HCT116 (cell line): ENCODE measurements around the gene RAB3C. TPM values are rescaled to one million over a fixed set of nuclear protein-coding genes. Genes with fewer than 3 reads are reported as not detected.

Experiments
- ATAC-seq: fragments of 200-7000 bp; cut with Tn5 transposase; 2 replicates; pipeline ENCODE4 v1.9.1; 2020; ENCODE audit warnings: mild to moderate bottlenecking, moderate library complexity
- BruUV-seq: library from RNA; stranded (reverse); fragments of 400-500 nt; replicated peaks from 2 replicates; lab custom pipeline; 2021; lab: Mats Ljungman, UMichigan
- CTCF ChIA-PET: fragments of 300-600 bp; sonication (Branson Sonifier 250); formaldehyde crosslinking; loops from one replicate; lab custom pipeline; 2021; ENCODE audit warnings: antibody characterized with exemption; lab: Charles Lee
- POLR2A ChIA-PET: fragments of 300-600, 350-600 bp; sonication (Branson Sonifier 250); formaldehyde crosslinking; loops from one replicate; lab custom pipeline; 2021; ENCODE audit warnings: antibody characterized with exemption; lab: Charles Lee
- RAD21 ChIA-PET, 2 experiments: fragments of 300-600 bp; sonication (Branson Sonifier 250); formaldehyde crosslinking; loops; one replicate each; lab custom pipeline; 2023; ENCODE audit warnings: low total read pairs in 2 of 2; ENCODE audit not compliant: uncharacterized antibody in 2 of 2, unreplicated experiment in 2 of 2, low non-redundant PET in 1 of 2; lab: Charles Lee
- DNase-seq: peaks from one replicate; pipeline ENCODE4 v3.0.0-alpha.2; 2010; ENCODE audit warnings: low read depth, low spot score
- H2AFZ ChIP-seq: fragments of 200-600 bp; shearing (Covaris generic), sonication (generic); 2 replicates; pipeline ENCODE4 v1.6.1; 2017; ENCODE audit warnings: low read depth, mixed run types, mixed read lengths, antibody characterized with exemption, low read length; ENCODE audit not compliant: poor library complexity, severe bottlenecking
- H3K27ac ChIP-seq: 2 replicates; pipeline ENCODE4 v1.5.1; 2012; ENCODE audit warnings: low read depth, low read length
- H3K27me3 ChIP-seq: fragments of 200-600 bp; sonication (generic); 2 replicates; pipeline ENCODE4 v1.6.1; 2016; ENCODE audit warnings: mixed run types, low read length, mixed read lengths; ENCODE audit not compliant: insufficient read depth
- H3K36me3 ChIP-seq, 2 experiments: fragments of 200-500 bp in 1 of 2; fragments of 200-600 bp in 1 of 2; sonication (Bioruptor generic) in 1 of 2; sonication (generic) in 1 of 2; 2 replicates each; pipeline versions ENCODE4 v1.5.1 to v1.6.1; 2014 to 2016; ENCODE audit warnings: low read length in 2 of 2, inconsistent platforms in 1 of 2, mixed read lengths in 1 of 2, mixed run types in 1 of 2; ENCODE audit not compliant: insufficient read depth in 2 of 2, control insufficient read depth in 1 of 2
- H3K4me1 ChIP-seq, 2 experiments: fragments of 200-600 bp in 1 of 2; sonication (generic) in 1 of 2; 2 replicates each; pipeline versions ENCODE4 v1.5.1 to v1.6.1; 2012 to 2017; ENCODE audit warnings: low read length in 2 of 2, inconsistent platforms in 1 of 2, mild to moderate bottlenecking in 1 of 2, mixed read lengths in 1 of 2, mixed run types in 1 of 2, moderate library complexity in 1 of 2; ENCODE audit not compliant: insufficient read depth in 2 of 2, control insufficient read depth in 1 of 2
- H3K4me2 ChIP-seq: fragments of 200-600 bp; sonication (generic); 2 replicates; pipeline ENCODE4 v1.6.1; 2017; ENCODE audit warnings: mixed run types, low read length, mixed read lengths
- H3K4me3 ChIP-seq, 2 experiments: fragments of 200-600 bp in 1 of 2; sonication (generic) in 1 of 2; replicated peaks in 1 of 2; 2 replicates each; pipeline ENCODE4 v1.5.1; 2011 to 2016; ENCODE audit warnings: low read length in 2 of 2, control low read depth in 1 of 2, low read depth in 1 of 2, mild to moderate bottlenecking in 1 of 2, mixed read lengths in 1 of 2, mixed run types in 1 of 2
- H3K79me2 ChIP-seq: fragments of 200-600 bp; sonication (generic); 2 replicates; pipeline ENCODE4 v1.6.1; 2017; ENCODE audit warnings: mild to moderate bottlenecking, mixed run types, low read length, moderate library complexity, mixed read lengths; ENCODE audit not compliant: insufficient read depth
- H3K9ac ChIP-seq: fragments of 200-600 bp; sonication (generic); 2 replicates; pipeline ENCODE4 v1.6.1; 2016; ENCODE audit warnings: low read length, mixed read lengths
- H3K9me2 ChIP-seq: fragments of 200-600 bp; sonication (generic), shearing (Covaris generic); 2 replicates; pipeline ENCODE4 v1.6.1; 2017; ENCODE audit warnings: mixed run types, mild to moderate bottlenecking, moderate library complexity; ENCODE audit not compliant: insufficient read depth
- H3K9me3 ChIP-seq, 2 experiments: fragments of 200-500 bp in 1 of 2; fragments of 200-600 bp in 1 of 2; sonication (Bioruptor generic) in 1 of 2; sonication (generic) in 1 of 2; 2 replicates each; pipeline ENCODE4 v1.6.1; 2014 to 2017; ENCODE audit warnings: low read length in 2 of 2, mixed read lengths in 2 of 2, inconsistent platforms in 1 of 2, low read depth in 1 of 2, mild to moderate bottlenecking in 1 of 2, mixed run types in 1 of 2, moderate library complexity in 1 of 2; ENCODE audit not compliant: control insufficient read depth in 1 of 2, insufficient read depth in 1 of 2
- H4K20me1 ChIP-seq: fragments of 200-600 bp; sonication (generic), shearing (Covaris generic); 2 replicates; pipeline ENCODE4 v1.6.1; 2017; ENCODE audit warnings: mixed run types, mild to moderate bottlenecking, moderate library complexity; ENCODE audit not compliant: insufficient read depth
- CEBPB ChIP-seq: IDR thresholded peaks from 2 replicates; pipeline ENCODE4 v1.6.1; 2012; ENCODE audit warnings: low read depth
- EGR1 ChIP-seq: IDR thresholded peaks from 2 replicates; pipeline ENCODE4 v1.6.1; 2012; ENCODE audit warnings: low read depth
- ELF1 ChIP-seq: IDR thresholded peaks from 2 replicates; pipeline ENCODE4 v1.6.1; 2012; ENCODE audit warnings: low read depth, borderline replicate concordance
- FOSL1 ChIP-seq: IDR thresholded peaks from 2 replicates; pipeline ENCODE4 v1.6.1; 2012; ENCODE audit warnings: low read depth
- SIN3A ChIP-seq: IDR thresholded peaks from 2 replicates; pipeline ENCODE4 v1.6.1; 2012; ENCODE audit warnings: low read depth
- SP1 ChIP-seq: IDR thresholded peaks from 2 replicates; pipeline ENCODE4 v1.6.1; 2012; ENCODE audit warnings: low read depth
- SRF ChIP-seq: IDR thresholded peaks from 2 replicates; pipeline ENCODE4 v1.6.1; 2012; ENCODE audit warnings: low read depth
- TCF7L2 ChIP-seq: IDR thresholded peaks from 2 replicates; pipeline ENCODE4 v1.7.0; 2011; ENCODE audit warnings: borderline replicate concordance, inconsistent platforms; ENCODE audit not compliant: insufficient read depth, insufficient read length; ENCODE audit errors: extremely low read depth
- YY1 ChIP-seq: IDR thresholded peaks from 2 replicates; pipeline ENCODE4 v1.6.1; 2011; ENCODE audit warnings: low read length, low read depth, moderate library complexity, mild to moderate bottlenecking; ENCODE audit not compliant: insufficient replicate concordance; ENCODE audit errors: extremely low read depth
- ZNF274 ChIP-seq: fragments of 200-500 bp; sonication (Bioruptor generic); IDR thresholded peaks from 2 replicates; pipeline ENCODE4 v1.6.1; 2014; ENCODE audit warnings: mild to moderate bottlenecking, low read depth, low read length, inconsistent platforms
- intact Hi-C: fragments of 100-400 bp; cut with micrococcal nuclease; formaldehyde crosslinking; loops from 2 replicates; pipeline ENCODE4 v1.10.0; 2022
- total RNA-seq: library from RNA; stranded (reverse); gene quantifications from one replicate; pipeline ENCODE4 v1.2.1, GENCODE V29; 2021; ENCODE audit not compliant: unreplicated experiment
- TF ChIP-seq, protein P1 (sequence below): IDR thresholded peaks from 2 replicates; pipeline ENCODE4 v1.6.1; 2012
- TF ChIP-seq, protein P2 (sequence below): IDR thresholded peaks from 2 replicates; pipeline ENCODE4 v1.6.1; 2012; ENCODE audit warnings: low read depth
- TF ChIP-seq, protein P3 (sequence below), 3 experiments: fragments of 200-600 bp in 1 of 3; sonication (generic) in 1 of 3; IDR thresholded peaks in 2 of 3; conservative IDR thresholded peaks in 1 of 3; 2 replicates each; pipeline ENCODE4 v1.5.1; 2012 to 2017; ENCODE audit warnings: low read depth in 2 of 3, low read length in 2 of 3, antibody characterized with exemption in 1 of 3, borderline replicate concordance in 1 of 3, control low read depth in 1 of 3, mild to moderate bottlenecking in 1 of 3, mixed read lengths in 1 of 3, mixed run types in 1 of 3, moderate library complexity in 1 of 3; ENCODE audit not compliant: insufficient read depth in 1 of 3

RAB3C gene
- total RNA-seq, 1 experiment from 2014 or later = not detected

DNA sequence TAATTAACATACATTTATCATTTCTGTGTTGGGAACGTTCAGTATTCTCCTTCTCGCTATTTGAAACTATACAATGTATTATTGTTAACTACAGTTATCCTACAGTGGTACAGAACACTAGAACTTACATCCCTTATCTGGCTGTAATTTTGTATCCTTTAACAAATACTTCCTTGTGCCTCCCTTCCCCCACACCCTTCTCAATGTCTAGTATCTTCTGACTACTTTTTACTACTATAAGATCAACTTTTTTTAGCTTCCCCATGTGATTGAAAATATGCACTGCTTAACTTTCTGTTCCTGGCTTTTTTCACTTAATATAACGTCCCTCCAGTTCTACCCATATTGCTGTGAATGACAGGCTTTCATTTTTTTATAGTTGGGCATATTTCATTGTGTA, 253.5 kb downstream of the RAB3C start:
- Histone ChIP-seq H3K9ac (no peak overlapping the region), H3K9me3 (no peaks in the 10 kb centered on the region), H3K79me2 (no peaks in the 10 kb centered on the region), H2AFZ (no peak overlapping the region), H3K4me3 (no peak overlapping the region), H3K27ac (no peak overlapping the region), H3K36me3 (no peaks in the 10 kb centered on the region), H3K4me1 (no peaks in the 10 kb centered on the region), H4K20me1 (no peaks in the 10 kb centered on the region)
- DNase-seq (no peak), ATAC-seq (no peak)
- intact Hi-C loops = no loop called here
- POLR2A ChIA-PET = no interaction called here
- BruUV-seq = no TSS peak
- TF ChIP-seq SP1 (no peak), EGR1 (no peak), TCF7L2 (no peak), ZNF274 (no peak), FOSL1 (no peak), ELF1 (no peak)
- TF ChIP-seq, all 23 proteins: peak for 0
- Histone ChIP-seq H3K27me3 (no peaks in the 10 kb centered on the region), H3K9me2 (no peaks in the 10 kb centered on the region), H3K4me2 (no peak overlapping the region)
- RAD21 ChIA-PET = no interaction called here
- CTCF ChIA-PET = no interaction called here

DNA sequence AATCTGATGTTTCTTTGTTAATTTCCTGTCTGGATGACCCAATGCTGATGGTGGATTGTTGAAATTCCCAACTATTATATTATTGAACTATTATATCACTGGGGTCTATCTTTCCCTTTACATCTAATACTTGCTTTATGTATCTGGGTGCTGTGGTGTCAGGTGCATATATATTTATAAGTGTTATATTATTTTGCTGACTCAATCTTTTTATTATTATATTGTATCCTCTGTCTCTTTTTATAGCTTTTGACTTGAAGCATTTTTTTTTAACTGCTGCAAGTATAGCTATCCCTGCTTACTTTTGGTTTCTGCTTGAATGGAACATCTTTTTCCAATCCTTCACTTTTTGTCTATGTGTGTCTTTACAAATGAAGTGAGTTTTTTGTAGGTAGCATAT, 255.9 kb downstream of the RAB3C start:
- Histone ChIP-seq H3K9me2 (no peaks in the 10 kb centered on the region), H3K79me2 (no peaks in the 10 kb centered on the region), H3K4me1 (no peaks in the 10 kb centered on the region), H3K4me3 (no peak overlapping the region), H4K20me1 (no peaks in the 10 kb centered on the region), H3K36me3 (no peaks in the 10 kb centered on the region), H3K4me2 (no peak overlapping the region), H3K9ac (no peak overlapping the region), H3K27ac (no peak overlapping the region), H3K9me3 (no peaks in the 10 kb centered on the region), H2AFZ (no peak overlapping the region), H3K27me3 (no peaks in the 10 kb centered on the region)
- intact Hi-C loops = no loop called here
- ChIA-PET CTCF (no interaction called here), POLR2A (no interaction called here), RAD21 (no interaction called here)
- ATAC-seq = no peak
- DNase-seq = no peak
- no TSS peak for BruUV-seq
- TF ChIP-seq ZNF274 = no peak
- no peak for TF ChIP-seq CEBPB
- TF ChIP-seq, protein P1, sequence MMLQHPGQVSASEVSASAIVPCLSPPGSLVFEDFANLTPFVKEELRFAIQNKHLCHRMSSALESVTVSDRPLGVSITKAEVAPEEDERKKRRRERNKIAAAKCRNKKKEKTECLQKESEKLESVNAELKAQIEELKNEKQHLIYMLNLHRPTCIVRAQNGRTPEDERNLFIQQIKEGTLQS = no peak
- TF ChIP-seq, protein P2, sequence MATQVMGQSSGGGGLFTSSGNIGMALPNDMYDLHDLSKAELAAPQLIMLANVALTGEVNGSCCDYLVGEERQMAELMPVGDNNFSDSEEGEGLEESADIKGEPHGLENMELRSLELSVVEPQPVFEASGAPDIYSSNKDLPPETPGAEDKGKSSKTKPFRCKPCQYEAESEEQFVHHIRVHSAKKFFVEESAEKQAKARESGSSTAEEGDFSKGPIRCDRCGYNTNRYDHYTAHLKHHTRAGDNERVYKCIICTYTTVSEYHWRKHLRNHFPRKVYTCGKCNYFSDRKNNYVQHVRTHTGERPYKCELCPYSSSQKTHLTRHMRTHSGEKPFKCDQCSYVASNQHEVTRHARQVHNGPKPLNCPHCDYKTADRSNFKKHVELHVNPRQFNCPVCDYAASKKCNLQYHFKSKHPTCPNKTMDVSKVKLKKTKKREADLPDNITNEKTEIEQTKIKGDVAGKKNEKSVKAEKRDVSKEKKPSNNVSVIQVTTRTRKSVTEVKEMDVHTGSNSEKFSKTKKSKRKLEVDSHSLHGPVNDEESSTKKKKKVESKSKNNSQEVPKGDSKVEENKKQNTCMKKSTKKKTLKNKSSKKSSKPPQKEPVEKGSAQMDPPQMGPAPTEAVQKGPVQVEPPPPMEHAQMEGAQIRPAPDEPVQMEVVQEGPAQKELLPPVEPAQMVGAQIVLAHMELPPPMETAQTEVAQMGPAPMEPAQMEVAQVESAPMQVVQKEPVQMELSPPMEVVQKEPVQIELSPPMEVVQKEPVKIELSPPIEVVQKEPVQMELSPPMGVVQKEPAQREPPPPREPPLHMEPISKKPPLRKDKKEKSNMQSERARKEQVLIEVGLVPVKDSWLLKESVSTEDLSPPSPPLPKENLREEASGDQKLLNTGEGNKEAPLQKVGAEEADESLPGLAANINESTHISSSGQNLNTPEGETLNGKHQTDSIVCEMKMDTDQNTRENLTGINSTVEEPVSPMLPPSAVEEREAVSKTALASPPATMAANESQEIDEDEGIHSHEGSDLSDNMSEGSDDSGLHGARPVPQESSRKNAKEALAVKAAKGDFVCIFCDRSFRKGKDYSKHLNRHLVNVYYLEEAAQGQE = no peak
- no peak for TF ChIP-seq ELF1
- TF ChIP-seq SRF = no peak
- TF ChIP-seq SP1 = no peak
- no peak for TF ChIP-seq YY1
- TF ChIP-seq SIN3A = no peak
- TF ChIP-seq, protein P3, sequence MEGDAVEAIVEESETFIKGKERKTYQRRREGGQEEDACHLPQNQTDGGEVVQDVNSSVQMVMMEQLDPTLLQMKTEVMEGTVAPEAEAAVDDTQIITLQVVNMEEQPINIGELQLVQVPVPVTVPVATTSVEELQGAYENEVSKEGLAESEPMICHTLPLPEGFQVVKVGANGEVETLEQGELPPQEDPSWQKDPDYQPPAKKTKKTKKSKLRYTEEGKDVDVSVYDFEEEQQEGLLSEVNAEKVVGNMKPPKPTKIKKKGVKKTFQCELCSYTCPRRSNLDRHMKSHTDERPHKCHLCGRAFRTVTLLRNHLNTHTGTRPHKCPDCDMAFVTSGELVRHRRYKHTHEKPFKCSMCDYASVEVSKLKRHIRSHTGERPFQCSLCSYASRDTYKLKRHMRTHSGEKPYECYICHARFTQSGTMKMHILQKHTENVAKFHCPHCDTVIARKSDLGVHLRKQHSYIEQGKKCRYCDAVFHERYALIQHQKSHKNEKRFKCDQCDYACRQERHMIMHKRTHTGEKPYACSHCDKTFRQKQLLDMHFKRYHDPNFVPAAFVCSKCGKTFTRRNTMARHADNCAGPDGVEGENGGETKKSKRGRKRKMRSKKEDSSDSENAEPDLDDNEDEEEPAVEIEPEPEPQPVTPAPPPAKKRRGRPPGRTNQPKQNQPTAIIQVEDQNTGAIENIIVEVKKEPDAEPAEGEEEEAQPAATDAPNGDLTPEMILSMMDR (IDR thresholded peaks at IDR 0.05 in 2 of 3, conservative IDR thresholded peaks at IDR 0.05 in 1 of 3; ENCODE audit: borderline replicate concordance in 1 of 3, insufficient read depth in 1 of 3, low read depth in 2 of 3, low read length in 2 of 3) = no peak
